HCT116 (cell line): ENCODE measurements around the gene XYLT2. TPM values are rescaled to one million over a fixed set of nuclear protein-coding genes. Genes with fewer than 3 reads are reported as not detected.

Experiments
- ATAC-seq: fragments of 200-7000 bp; cut with Tn5 transposase; 2 replicates; pipeline ENCODE4 v1.9.1; 2020; ENCODE audit warnings: mild to moderate bottlenecking, moderate library complexity
- BruUV-seq: library from RNA; stranded (reverse); fragments of 400-500 nt; replicated peaks from 2 replicates; lab custom pipeline; 2021; lab: Mats Ljungman, UMichigan
- CTCF ChIA-PET: fragments of 300-600 bp; sonication (Branson Sonifier 250); formaldehyde crosslinking; loops from one replicate; lab custom pipeline; 2021; ENCODE audit warnings: antibody characterized with exemption; lab: Charles Lee
- POLR2A ChIA-PET: fragments of 300-600, 350-600 bp; sonication (Branson Sonifier 250); formaldehyde crosslinking; loops from one replicate; lab custom pipeline; 2021; ENCODE audit warnings: antibody characterized with exemption; lab: Charles Lee
- RAD21 ChIA-PET, 2 experiments: fragments of 300-600 bp; sonication (Branson Sonifier 250); formaldehyde crosslinking; loops; one replicate each; lab custom pipeline; 2023; ENCODE audit warnings: low total read pairs in 2 of 2; ENCODE audit not compliant: uncharacterized antibody in 2 of 2, unreplicated experiment in 2 of 2, low non-redundant PET in 1 of 2; lab: Charles Lee
- DNase-seq: peaks from one replicate; pipeline ENCODE4 v3.0.0-alpha.2; 2010; ENCODE audit warnings: low read depth, low spot score
- H2AFZ ChIP-seq: fragments of 200-600 bp; shearing (Covaris generic), sonication (generic); 2 replicates; pipeline ENCODE4 v1.6.1; 2017; ENCODE audit warnings: low read depth, mixed run types, mixed read lengths, antibody characterized with exemption, low read length; ENCODE audit not compliant: poor library complexity, severe bottlenecking
- H3K27ac ChIP-seq: 2 replicates; pipeline ENCODE4 v1.5.1; 2012; ENCODE audit warnings: low read depth, low read length
- H3K27me3 ChIP-seq: fragments of 200-600 bp; sonication (generic); 2 replicates; pipeline ENCODE4 v1.6.1; 2016; ENCODE audit warnings: mixed run types, low read length, mixed read lengths; ENCODE audit not compliant: insufficient read depth
- H3K36me3 ChIP-seq, 2 experiments: fragments of 200-500 bp in 1 of 2; fragments of 200-600 bp in 1 of 2; sonication (Bioruptor generic) in 1 of 2; sonication (generic) in 1 of 2; 2 replicates each; pipeline versions ENCODE4 v1.5.1 to v1.6.1; 2014 to 2016; ENCODE audit warnings: low read length in 2 of 2, inconsistent platforms in 1 of 2, mixed read lengths in 1 of 2, mixed run types in 1 of 2; ENCODE audit not compliant: insufficient read depth in 2 of 2, control insufficient read depth in 1 of 2
- H3K4me1 ChIP-seq, 2 experiments: fragments of 200-600 bp in 1 of 2; sonication (generic) in 1 of 2; 2 replicates each; pipeline versions ENCODE4 v1.5.1 to v1.6.1; 2012 to 2017; ENCODE audit warnings: low read length in 2 of 2, inconsistent platforms in 1 of 2, mild to moderate bottlenecking in 1 of 2, mixed read lengths in 1 of 2, mixed run types in 1 of 2, moderate library complexity in 1 of 2; ENCODE audit not compliant: insufficient read depth in 2 of 2, control insufficient read depth in 1 of 2
- H3K4me2 ChIP-seq: fragments of 200-600 bp; sonication (generic); 2 replicates; pipeline ENCODE4 v1.6.1; 2017; ENCODE audit warnings: mixed run types, low read length, mixed read lengths
- H3K4me3 ChIP-seq, 2 experiments: fragments of 200-600 bp in 1 of 2; sonication (generic) in 1 of 2; replicated peaks in 1 of 2; 2 replicates each; pipeline ENCODE4 v1.5.1; 2011 to 2016; ENCODE audit warnings: low read length in 2 of 2, control low read depth in 1 of 2, low read depth in 1 of 2, mild to moderate bottlenecking in 1 of 2, mixed read lengths in 1 of 2, mixed run types in 1 of 2
- H3K79me2 ChIP-seq: fragments of 200-600 bp; sonication (generic); 2 replicates; pipeline ENCODE4 v1.6.1; 2017; ENCODE audit warnings: mild to moderate bottlenecking, mixed run types, low read length, moderate library complexity, mixed read lengths; ENCODE audit not compliant: insufficient read depth
- H3K9ac ChIP-seq: fragments of 200-600 bp; sonication (generic); 2 replicates; pipeline ENCODE4 v1.6.1; 2016; ENCODE audit warnings: low read length, mixed read lengths
- H3K9me2 ChIP-seq: fragments of 200-600 bp; sonication (generic), shearing (Covaris generic); 2 replicates; pipeline ENCODE4 v1.6.1; 2017; ENCODE audit warnings: mixed run types, mild to moderate bottlenecking, moderate library complexity; ENCODE audit not compliant: insufficient read depth
- H3K9me3 ChIP-seq, 2 experiments: fragments of 200-500 bp in 1 of 2; fragments of 200-600 bp in 1 of 2; sonication (Bioruptor generic) in 1 of 2; sonication (generic) in 1 of 2; 2 replicates each; pipeline ENCODE4 v1.6.1; 2014 to 2017; ENCODE audit warnings: low read length in 2 of 2, mixed read lengths in 2 of 2, inconsistent platforms in 1 of 2, low read depth in 1 of 2, mild to moderate bottlenecking in 1 of 2, mixed run types in 1 of 2, moderate library complexity in 1 of 2; ENCODE audit not compliant: control insufficient read depth in 1 of 2, insufficient read depth in 1 of 2
- H4K20me1 ChIP-seq: fragments of 200-600 bp; sonication (generic), shearing (Covaris generic); 2 replicates; pipeline ENCODE4 v1.6.1; 2017; ENCODE audit warnings: mixed run types, mild to moderate bottlenecking, moderate library complexity; ENCODE audit not compliant: insufficient read depth
- ATF3 ChIP-seq: IDR thresholded peaks from 2 replicates; pipeline ENCODE4 v1.6.1; 2012
- EGR1 ChIP-seq: IDR thresholded peaks from 2 replicates; pipeline ENCODE4 v1.6.1; 2012; ENCODE audit warnings: low read depth
- ELF1 ChIP-seq: IDR thresholded peaks from 2 replicates; pipeline ENCODE4 v1.6.1; 2012; ENCODE audit warnings: low read depth, borderline replicate concordance
- EZH2 ChIP-seq: fragments of 200-600 bp; sonication (generic); IDR thresholded peaks from 2 replicates; pipeline ENCODE4 v1.6.1; 2017; ENCODE audit warnings: antibody characterized with exemption, mixed run types
- FOSL1 ChIP-seq: IDR thresholded peaks from 2 replicates; pipeline ENCODE4 v1.6.1; 2012; ENCODE audit warnings: low read depth
- JUND ChIP-seq: IDR thresholded peaks from 2 replicates; pipeline ENCODE4 v1.6.1; 2012
- MAX ChIP-seq: IDR thresholded peaks from 2 replicates; pipeline ENCODE4 v1.6.1; 2012
- POLR2AphosphoS5 ChIP-seq: IDR thresholded peaks from 2 replicates; pipeline ENCODE4 v1.6.1; 2011; ENCODE audit warnings: mild to moderate bottlenecking, low read depth, low read length, moderate library complexity
- RAD21 ChIP-seq: IDR thresholded peaks from 2 replicates; pipeline ENCODE4 v1.6.1; 2012; ENCODE audit warnings: low read depth, mild to moderate bottlenecking
- SIN3A ChIP-seq: IDR thresholded peaks from 2 replicates; pipeline ENCODE4 v1.6.1; 2012; ENCODE audit warnings: low read depth
- SP1 ChIP-seq: IDR thresholded peaks from 2 replicates; pipeline ENCODE4 v1.6.1; 2012; ENCODE audit warnings: low read depth
- SRF ChIP-seq: IDR thresholded peaks from 2 replicates; pipeline ENCODE4 v1.6.1; 2012; ENCODE audit warnings: low read depth
- TCF7L2 ChIP-seq: IDR thresholded peaks from 2 replicates; pipeline ENCODE4 v1.7.0; 2011; ENCODE audit warnings: borderline replicate concordance, inconsistent platforms; ENCODE audit not compliant: insufficient read depth, insufficient read length; ENCODE audit errors: extremely low read depth
- ZNF274 ChIP-seq: fragments of 200-500 bp; sonication (Bioruptor generic); IDR thresholded peaks from 2 replicates; pipeline ENCODE4 v1.6.1; 2014; ENCODE audit warnings: mild to moderate bottlenecking, low read depth, low read length, inconsistent platforms
- intact Hi-C: fragments of 100-400 bp; cut with micrococcal nuclease; formaldehyde crosslinking; loops from 2 replicates; pipeline ENCODE4 v1.10.0; 2022
- total RNA-seq: library from RNA; stranded (reverse); gene quantifications from one replicate; pipeline ENCODE4 v1.2.1, GENCODE V29; 2021; ENCODE audit not compliant: unreplicated experiment
- TF ChIP-seq, protein P1 (sequence below): IDR thresholded peaks from 2 replicates; pipeline ENCODE4 v1.6.1; 2011; ENCODE audit warnings: mild to moderate bottlenecking, low read length, moderate library complexity; ENCODE audit not compliant: insufficient replicate concordance; ENCODE audit errors: extremely low read depth
- TF ChIP-seq, protein P2 (sequence below): IDR thresholded peaks from 2 replicates; pipeline ENCODE4 v1.6.1; 2012; ENCODE audit warnings: low read depth
- TF ChIP-seq, protein P3 (sequence below), 3 experiments: fragments of 200-600 bp in 1 of 3; sonication (generic) in 1 of 3; IDR thresholded peaks in 2 of 3; conservative IDR thresholded peaks in 1 of 3; 2 replicates each; pipeline ENCODE4 v1.5.1; 2012 to 2017; ENCODE audit warnings: low read depth in 2 of 3, low read length in 2 of 3, antibody characterized with exemption in 1 of 3, borderline replicate concordance in 1 of 3, control low read depth in 1 of 3, mild to moderate bottlenecking in 1 of 3, mixed read lengths in 1 of 3, mixed run types in 1 of 3, moderate library complexity in 1 of 3; ENCODE audit not compliant: insufficient read depth in 1 of 3

XYLT2 gene
- total RNA-seq, 1 experiment from 2014 or later: 37.5 TPM

DNA sequence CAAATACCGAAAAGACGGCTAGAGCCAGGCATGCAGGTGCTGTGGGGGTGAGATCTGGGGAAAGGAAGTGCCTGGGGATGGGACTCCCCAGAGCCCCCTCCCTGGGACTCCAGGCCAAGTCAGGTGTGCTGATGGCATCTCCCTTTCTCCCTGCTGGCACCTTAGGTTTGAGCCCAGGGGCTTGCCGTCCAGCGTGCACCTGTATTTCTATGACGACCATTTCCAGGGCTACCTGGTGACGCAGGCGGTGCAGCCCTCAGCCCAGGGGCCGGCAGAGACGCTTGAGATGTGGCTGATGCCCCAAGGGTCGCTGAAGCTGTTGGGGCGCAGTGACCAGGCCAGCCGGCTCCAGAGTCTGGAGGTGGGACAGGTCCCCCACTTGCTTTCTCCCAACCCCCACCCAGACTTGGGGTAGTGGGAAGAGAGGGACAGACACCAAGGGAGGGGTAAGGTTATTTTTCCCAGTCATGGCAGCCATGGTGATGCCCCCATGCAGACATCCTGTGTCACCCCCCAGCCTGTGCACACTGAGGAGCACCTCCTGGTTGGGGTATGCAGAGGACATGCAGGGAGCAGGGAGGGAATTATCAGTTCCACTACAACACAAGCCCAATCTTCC, 11.1 kb downstream of the XYLT2 start:
- H3K4me1 ChIP-seq: no peaks in the 10 kb centered on the region; a peak in 1 of 4 replicates
- H3K27me3 ChIP-seq: no peaks in the 10 kb centered on the region
- DNase-seq (no peak), ATAC-seq (no peak)
- intact Hi-C loops: no loop called here
- no peak overlapping the region for H3K9ac ChIP-seq
- ChIA-PET POLR2A (no interaction called here), RAD21 (no interaction called here), CTCF (no interaction called here)
- H3K4me2 ChIP-seq: no peak overlapping the region
- peaks cover 51 to 59% of the 10 kb centered on the region in 2 experiments; a peak in 3 of 4 replicates for H3K36me3 ChIP-seq
- H3K9me2 ChIP-seq: no peaks in the 10 kb centered on the region
- no peak overlapping the region for H3K27ac ChIP-seq
- no peaks in the 10 kb centered on the region for H4K20me1 ChIP-seq
- no peak overlapping the region for H3K4me3 ChIP-seq
- peaks cover 5% of the 10 kb centered on the region; the same call in 1 of the 2 replicates for H3K79me2 ChIP-seq
- BruUV-seq: no TSS peak
- TF ChIP-seq, protein P1, sequence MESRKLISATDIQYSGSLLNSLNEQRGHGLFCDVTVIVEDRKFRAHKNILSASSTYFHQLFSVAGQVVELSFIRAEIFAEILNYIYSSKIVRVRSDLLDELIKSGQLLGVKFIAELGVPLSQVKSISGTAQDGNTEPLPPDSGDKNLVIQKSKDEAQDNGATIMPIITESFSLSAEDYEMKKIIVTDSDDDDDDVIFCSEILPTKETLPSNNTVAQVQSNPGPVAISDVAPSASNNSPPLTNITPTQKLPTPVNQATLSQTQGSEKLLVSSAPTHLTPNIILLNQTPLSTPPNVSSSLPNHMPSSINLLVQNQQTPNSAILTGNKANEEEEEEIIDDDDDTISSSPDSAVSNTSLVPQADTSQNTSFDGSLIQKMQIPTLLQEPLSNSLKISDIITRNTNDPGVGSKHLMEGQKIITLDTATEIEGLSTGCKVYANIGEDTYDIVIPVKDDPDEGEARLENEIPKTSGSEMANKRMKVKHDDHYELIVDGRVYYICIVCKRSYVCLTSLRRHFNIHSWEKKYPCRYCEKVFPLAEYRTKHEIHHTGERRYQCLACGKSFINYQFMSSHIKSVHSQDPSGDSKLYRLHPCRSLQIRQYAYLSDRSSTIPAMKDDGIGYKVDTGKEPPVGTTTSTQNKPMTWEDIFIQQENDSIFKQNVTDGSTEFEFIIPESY: no peak
- TF ChIP-seq ATF3 (no peak), EZH2 (no peak), ELF1 (no peak), TCF7L2 (no peak), ZNF274 (no peak), SP1 (no peak), SRF (no peak), EGR1 (no peak), MAX (no peak), FOSL1 (no peak), JUND (no peak), SIN3A (no peak), RAD21 (no peak), POLR2AphosphoS5 (no peak)
- TF ChIP-seq, protein P2, sequence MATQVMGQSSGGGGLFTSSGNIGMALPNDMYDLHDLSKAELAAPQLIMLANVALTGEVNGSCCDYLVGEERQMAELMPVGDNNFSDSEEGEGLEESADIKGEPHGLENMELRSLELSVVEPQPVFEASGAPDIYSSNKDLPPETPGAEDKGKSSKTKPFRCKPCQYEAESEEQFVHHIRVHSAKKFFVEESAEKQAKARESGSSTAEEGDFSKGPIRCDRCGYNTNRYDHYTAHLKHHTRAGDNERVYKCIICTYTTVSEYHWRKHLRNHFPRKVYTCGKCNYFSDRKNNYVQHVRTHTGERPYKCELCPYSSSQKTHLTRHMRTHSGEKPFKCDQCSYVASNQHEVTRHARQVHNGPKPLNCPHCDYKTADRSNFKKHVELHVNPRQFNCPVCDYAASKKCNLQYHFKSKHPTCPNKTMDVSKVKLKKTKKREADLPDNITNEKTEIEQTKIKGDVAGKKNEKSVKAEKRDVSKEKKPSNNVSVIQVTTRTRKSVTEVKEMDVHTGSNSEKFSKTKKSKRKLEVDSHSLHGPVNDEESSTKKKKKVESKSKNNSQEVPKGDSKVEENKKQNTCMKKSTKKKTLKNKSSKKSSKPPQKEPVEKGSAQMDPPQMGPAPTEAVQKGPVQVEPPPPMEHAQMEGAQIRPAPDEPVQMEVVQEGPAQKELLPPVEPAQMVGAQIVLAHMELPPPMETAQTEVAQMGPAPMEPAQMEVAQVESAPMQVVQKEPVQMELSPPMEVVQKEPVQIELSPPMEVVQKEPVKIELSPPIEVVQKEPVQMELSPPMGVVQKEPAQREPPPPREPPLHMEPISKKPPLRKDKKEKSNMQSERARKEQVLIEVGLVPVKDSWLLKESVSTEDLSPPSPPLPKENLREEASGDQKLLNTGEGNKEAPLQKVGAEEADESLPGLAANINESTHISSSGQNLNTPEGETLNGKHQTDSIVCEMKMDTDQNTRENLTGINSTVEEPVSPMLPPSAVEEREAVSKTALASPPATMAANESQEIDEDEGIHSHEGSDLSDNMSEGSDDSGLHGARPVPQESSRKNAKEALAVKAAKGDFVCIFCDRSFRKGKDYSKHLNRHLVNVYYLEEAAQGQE: no peak
- TF ChIP-seq, protein P3, sequence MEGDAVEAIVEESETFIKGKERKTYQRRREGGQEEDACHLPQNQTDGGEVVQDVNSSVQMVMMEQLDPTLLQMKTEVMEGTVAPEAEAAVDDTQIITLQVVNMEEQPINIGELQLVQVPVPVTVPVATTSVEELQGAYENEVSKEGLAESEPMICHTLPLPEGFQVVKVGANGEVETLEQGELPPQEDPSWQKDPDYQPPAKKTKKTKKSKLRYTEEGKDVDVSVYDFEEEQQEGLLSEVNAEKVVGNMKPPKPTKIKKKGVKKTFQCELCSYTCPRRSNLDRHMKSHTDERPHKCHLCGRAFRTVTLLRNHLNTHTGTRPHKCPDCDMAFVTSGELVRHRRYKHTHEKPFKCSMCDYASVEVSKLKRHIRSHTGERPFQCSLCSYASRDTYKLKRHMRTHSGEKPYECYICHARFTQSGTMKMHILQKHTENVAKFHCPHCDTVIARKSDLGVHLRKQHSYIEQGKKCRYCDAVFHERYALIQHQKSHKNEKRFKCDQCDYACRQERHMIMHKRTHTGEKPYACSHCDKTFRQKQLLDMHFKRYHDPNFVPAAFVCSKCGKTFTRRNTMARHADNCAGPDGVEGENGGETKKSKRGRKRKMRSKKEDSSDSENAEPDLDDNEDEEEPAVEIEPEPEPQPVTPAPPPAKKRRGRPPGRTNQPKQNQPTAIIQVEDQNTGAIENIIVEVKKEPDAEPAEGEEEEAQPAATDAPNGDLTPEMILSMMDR (IDR thresholded peaks at IDR 0.05 in 2 of 3, conservative IDR thresholded peaks at IDR 0.05 in 1 of 3; ENCODE audit: borderline replicate concordance in 1 of 3, insufficient read depth in 1 of 3, low read depth in 2 of 3, low read length in 2 of 3): no peak
- H2AFZ ChIP-seq: no peak overlapping the region
- no peaks in the 10 kb centered on the region for H3K9me3 ChIP-seq
